Muscle of arm (tissue), 14 donors: Measurements from ENCODE around the gene PRSS23. TPM values are rescaled to one million over a fixed set of nuclear protein-coding genes. Genes with fewer than 3 reads are reported as not detected.
"Not testable (repeated sequence)": the region's sequence is repeated elsewhere in the genome, so short reads cannot be mapped to it uniquely, and the experiment has no call there.

Experiments
- DNase-seq: peaks from one replicate; pipeline ENCODE4 v3.0.0-alpha.2; 2013
- long read RNA-seq, 11 donors: transcript quantifications; one replicate each; lab custom pipeline, GENCODE V29; 2026
- polyA plus RNA-seq, 12 donors: library from polyadenylated mRNA; unstranded; fragments of 120-200 nt; gene quantifications; one replicate each; pipeline ENCODE4 v1.2.1, GENCODE V29; 2013; ENCODE audit not compliant: insufficient read length in 12 of 12

PRSS23 gene, protein sequence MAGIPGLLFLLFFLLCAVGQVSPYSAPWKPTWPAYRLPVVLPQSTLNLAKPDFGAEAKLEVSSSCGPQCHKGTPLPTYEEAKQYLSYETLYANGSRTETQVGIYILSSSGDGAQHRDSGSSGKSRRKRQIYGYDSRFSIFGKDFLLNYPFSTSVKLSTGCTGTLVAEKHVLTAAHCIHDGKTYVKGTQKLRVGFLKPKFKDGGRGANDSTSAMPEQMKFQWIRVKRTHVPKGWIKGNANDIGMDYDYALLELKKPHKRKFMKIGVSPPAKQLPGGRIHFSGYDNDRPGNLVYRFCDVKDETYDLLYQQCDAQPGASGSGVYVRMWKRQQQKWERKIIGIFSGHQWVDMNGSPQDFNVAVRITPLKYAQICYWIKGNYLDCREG
- 10 to 100 TPM in 11 of 12 donors, not detected in 1; 17.1 to 47.9 (median 22.5) TPM for polyA plus RNA-seq
- long read RNA-seq, donor 1, full-length matches to known transcripts = 51 of 57 reads
- long read RNA-seq, donor 1, partial matches to known transcripts = 0 of 57 reads
- long read RNA-seq, donor 1, other reads (novel, unspliced or antisense) = 6 of 57 reads
- long read RNA-seq, donor 2, full-length matches to known transcripts = 15 of 22 reads
- long read RNA-seq, donor 2, partial matches to known transcripts = 0 of 22 reads
- long read RNA-seq, donor 2, other reads (novel, unspliced or antisense) = 7 of 22 reads
- long read RNA-seq, donor 3, full-length matches to known transcripts = 4 of 11 reads
- long read RNA-seq, donor 3, partial matches to known transcripts = 7 of 11 reads
- long read RNA-seq, donor 3, other reads (novel, unspliced or antisense) = 0 of 11 reads
- long read RNA-seq, donor 4, full-length matches to known transcripts = 3 of 3 reads
- long read RNA-seq, donor 4, partial matches to known transcripts = 0 of 3 reads
- long read RNA-seq, donor 4, other reads (novel, unspliced or antisense) = 0 of 3 reads
- long read RNA-seq, donor 5 = 0 reads
- long read RNA-seq, donor 6, full-length matches to known transcripts = 5 of 5 reads
- long read RNA-seq, donor 6, partial matches to known transcripts = 0 of 5 reads
- long read RNA-seq, donor 6, other reads (novel, unspliced or antisense) = 0 of 5 reads
- long read RNA-seq, donor 7, full-length matches to known transcripts = 6 of 14 reads
- long read RNA-seq, donor 7, partial matches to known transcripts = 8 of 14 reads
- long read RNA-seq, donor 7, other reads (novel, unspliced or antisense) = 0 of 14 reads
- long read RNA-seq, donor 8, full-length matches to known transcripts = 15 of 35 reads
- long read RNA-seq, donor 8, partial matches to known transcripts = 6 of 35 reads
- long read RNA-seq, donor 8, other reads (novel, unspliced or antisense) = 14 of 35 reads
- long read RNA-seq, donor 9, full-length matches to known transcripts = 17 of 24 reads
- long read RNA-seq, donor 9, partial matches to known transcripts = 7 of 24 reads
- long read RNA-seq, donor 9, other reads (novel, unspliced or antisense) = 0 of 24 reads
- long read RNA-seq, donor 10, full-length matches to known transcripts = 9 of 40 reads
- long read RNA-seq, donor 10, partial matches to known transcripts = 14 of 40 reads
- long read RNA-seq, donor 10, other reads (novel, unspliced or antisense) = 17 of 40 reads
- long read RNA-seq, donor 11, full-length matches to known transcripts = 17 of 23 reads
- long read RNA-seq, donor 11, partial matches to known transcripts = 0 of 23 reads
- long read RNA-seq, donor 11, other reads (novel, unspliced or antisense) = 6 of 23 reads

DNA sequence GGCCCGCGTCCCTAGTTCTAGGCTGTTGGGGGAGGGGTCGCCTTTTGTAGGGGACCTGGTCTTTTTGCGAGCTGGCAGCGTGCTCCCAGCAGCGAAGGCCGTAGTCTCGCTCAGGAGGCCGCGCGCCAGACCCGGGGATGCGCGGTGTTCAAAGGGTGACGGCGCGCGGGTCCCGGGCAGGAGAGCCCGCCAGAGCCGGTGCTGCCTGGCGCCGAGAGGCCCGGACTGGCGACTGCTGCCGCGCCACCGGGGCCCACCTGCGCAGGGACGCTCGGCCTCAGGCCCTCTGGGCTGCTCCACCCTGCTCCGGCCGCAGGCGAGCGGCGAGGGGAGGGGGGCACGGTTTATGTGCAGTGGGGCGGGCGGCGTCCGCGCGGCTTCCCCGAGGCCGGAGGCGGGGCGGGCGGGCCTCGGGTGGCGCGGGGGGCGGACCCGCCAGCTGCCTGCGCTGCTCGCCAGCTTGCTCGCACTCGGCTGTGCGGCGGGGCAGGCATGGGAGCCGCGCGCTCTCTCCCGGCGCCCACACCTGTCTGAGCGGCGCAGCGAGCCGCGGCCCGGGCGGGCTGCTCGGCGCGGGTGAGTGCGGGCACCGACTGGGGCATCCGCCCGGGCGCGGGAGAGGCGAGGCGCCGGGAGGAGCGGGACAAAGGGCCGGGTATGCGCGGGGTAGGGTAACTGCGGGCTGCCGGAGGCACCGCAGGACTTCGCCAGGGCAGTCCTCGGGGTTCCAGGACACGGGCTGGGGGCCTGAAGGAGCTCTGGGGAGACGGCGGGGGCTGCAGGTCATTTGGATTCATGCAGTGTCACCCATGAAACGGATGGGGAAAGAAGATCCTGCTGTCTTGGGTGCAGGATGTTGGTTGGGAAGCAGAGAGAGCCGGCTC lies at the start of gene PRSS23:
TSS of gene PRSS23 (plus strand) at position 467 of the 884 bp plus-strand sequence. CDS start 7,102 bp downstream, outside the sequence.
- peak; percentile 33 for DNase-seq

GRCh38 chr11:86753459-86753858 lies 46.9 kb upstream of the PRSS23 start:
- DNase-seq = peak; percentile 33

DNA sequence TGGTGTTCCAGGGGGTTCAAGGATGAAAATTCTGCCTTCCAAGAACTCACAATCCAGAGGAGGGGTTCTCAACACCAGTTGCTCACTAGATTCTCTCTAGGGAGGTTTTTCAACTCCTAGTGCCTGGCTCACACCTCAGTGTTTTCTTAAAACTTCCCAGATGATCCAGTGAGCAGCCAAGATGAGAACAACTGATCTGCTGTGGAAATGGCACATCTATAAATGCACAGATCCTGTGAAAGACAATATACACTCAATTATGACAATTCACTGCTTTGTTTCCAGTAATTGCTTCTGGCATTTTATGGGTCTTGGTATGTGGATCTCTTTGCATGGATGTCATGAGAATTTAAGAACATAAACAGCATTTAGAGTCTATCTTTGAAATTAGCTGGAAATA lies 45.2 kb upstream of the PRSS23 start:
- DNase-seq = peak; percentile 27

DNA sequence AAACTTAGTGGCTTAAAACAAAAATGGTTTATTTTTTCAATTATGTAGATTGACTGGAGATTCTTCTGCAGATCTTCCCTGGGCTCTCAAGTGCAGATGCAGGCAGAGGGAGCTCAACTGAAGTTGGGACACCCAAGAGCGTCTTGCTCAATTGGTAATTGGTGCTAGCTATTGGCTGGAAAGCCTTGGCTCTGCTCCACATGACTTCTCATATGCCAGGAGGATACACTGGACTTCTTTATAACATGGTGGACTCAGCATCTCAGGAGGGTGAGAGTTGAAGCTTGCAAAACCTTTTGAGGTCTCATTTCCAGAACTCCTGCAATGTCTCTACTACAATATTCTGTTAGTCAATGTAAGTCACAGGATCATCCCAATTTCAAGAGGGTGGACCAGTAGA lies 42.2 kb upstream of the PRSS23 start:
- no peak for DNase-seq

DNA sequence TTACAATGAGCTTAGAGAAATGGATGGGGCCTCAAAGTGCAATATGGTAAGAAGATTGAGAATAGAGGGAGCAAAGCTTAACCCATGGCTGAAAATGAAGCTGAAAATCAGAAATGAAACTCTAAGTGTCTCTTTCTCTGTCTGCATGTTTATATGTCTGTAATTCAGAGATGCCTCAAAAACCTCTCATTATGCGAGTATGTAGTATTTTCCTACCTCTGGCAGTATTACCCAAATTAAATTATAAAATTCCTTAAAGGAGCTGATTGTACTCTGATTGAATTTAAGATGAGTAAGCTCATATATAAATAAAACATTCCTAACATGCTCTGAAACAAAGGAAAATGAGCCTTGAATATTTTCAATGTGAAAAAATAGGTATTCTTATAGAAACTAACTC lies 39.8 kb upstream of the PRSS23 start:
- no peak for DNase-seq

GRCh38 chr11:86761978-86762377 lies 38.4 kb upstream of the PRSS23 start:
- no peak for DNase-seq

DNA sequence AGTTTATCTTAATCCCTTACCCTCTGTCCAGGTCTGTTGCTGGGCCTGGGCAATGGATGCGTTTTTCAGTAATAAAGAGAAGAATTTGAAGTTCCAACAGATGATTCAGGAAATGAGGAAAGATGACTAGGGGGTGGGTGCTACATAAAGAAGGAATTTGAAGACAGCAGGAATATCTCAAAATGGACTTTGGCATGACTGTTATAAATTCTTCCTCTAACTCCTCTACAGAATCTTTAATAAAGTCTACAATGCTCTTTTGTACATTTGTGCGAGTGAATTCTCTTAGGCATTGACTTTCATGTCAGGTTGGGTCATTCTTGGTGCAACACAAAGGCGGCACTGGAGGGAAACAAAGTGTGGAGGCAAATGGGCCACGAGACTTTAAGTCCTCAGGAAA lies 35.1 kb upstream of the PRSS23 start:
- no peak for DNase-seq

GRCh38 chr11:86765878-86766277 lies 34.5 kb upstream of the PRSS23 start:
- no peak for DNase-seq

- no peak for DNase-seq
Measured at GRCh38 chr11:86769219-86769618, 31.1 kb upstream of the PRSS23 start.

DNA sequence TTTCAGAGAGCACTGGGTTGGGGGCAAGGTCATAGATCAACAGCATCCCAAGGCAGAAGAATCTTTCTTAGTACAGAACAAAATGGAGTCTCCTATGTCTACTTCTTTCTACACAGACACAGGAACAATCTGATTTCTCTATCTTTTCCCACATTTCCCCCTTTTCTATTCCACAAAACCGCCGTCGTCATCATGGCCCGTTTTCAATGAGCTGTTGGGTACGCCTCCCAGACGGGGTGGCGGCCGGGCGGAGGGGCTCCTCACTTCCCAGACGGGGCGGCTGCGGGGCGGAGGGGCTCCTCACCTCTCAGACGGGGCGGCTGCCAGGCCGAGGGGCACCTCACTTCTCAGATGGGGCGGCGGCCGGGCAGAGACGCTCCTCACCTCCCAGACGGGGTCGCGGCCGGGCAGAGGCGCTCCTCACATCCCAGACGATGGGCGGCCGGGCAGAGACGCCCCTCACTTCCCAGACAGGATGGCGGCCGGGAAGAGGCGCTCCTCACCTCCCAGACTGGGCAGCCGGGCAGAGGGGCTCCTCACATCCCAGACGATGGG lies 29.8 kb upstream of the PRSS23 start:
- not testable (repeated sequence) for DNase-seq

GRCh38 chr11:86772999-86773398 lies 27.3 kb upstream of the PRSS23 start:
- no peak for DNase-seq

GRCh38 chr11:86773513-86774252 lies 26.7 kb upstream of the PRSS23 start:
- no peak for DNase-seq

DNA sequence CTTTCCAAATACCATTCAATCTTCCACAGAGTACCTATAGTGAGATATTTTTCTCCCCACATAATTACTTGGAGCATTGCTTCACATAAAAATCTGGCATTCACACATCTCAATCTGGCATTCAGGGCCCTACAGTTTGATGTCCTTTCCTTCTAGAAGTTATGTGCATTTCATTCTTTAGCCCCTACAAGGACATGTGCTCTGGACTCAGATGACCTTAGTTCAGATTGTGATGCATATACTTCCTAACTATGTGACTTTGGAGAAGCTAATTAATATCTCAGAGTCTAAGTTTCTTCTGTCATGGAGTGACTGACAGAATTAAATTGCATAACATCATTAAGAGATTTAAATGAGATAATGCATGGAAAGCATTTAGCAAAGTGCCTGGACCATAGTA lies 25.9 kb upstream of the PRSS23 start:
- DNase-seq = no peak

DNA sequence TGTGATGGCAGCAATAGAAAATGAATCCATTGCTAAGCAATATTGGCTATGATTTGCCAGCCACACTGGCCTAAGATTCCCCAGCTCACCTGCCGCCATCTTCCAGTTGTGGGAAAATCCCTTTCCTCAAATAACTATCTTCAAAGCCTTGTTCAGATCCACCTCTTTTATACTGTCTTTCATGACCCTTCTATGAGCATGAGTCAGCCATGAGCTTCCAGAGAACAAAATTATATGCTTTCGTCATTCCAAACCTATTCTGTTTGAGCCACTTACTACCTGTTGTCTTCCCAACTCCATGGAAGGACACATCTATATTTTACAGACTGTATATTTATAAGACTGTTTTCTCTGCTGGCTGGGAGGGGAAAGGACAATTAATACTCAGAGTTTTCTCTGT lies 25.0 kb upstream of the PRSS23 start:
- no peak for DNase-seq

- no peak for DNase-seq
Measured at GRCh38 chr11:86781546-86781945, 18.8 kb upstream of the PRSS23 start.

DNA sequence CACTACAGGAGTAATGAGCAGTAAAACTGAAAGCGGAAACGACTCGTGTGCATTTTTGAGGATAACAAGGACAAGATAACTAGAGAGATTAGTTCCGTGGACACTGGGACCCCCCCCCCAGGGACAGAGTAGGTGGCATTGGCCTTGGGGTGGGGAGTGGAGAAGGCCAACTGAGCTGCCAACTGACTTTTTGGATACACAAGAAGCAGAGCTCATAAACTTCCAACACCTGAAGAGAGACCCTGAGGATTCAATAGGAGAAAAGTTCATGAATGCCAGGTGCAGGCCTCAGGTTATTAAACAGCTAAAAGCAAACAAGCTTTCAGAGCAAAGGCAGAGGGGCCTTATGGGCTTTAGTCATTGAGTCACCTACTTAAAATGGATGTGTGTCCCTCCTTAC lies 17.6 kb upstream of the PRSS23 start:
- DNase-seq = no peak

DNA sequence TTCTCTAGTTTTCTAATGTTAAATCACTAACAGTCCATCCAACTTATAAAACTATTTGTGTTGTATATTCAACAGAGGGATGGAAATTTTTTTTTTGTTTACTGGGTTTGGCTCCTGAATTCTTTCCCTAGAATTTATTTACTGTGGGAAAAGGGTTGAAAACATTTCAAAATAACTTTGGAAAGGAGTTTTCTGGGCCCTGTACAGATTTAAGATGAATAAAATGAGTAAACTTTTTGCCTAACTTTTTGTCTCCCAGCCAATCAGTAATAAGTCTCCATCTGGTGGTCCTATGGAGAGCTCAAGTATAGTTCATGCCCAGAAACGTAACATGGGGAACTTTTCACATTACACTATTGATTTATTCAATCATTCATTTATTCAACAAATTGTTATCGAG lies 16.7 kb upstream of the PRSS23 start:
- DNase-seq = peak; percentile 38

DNA sequence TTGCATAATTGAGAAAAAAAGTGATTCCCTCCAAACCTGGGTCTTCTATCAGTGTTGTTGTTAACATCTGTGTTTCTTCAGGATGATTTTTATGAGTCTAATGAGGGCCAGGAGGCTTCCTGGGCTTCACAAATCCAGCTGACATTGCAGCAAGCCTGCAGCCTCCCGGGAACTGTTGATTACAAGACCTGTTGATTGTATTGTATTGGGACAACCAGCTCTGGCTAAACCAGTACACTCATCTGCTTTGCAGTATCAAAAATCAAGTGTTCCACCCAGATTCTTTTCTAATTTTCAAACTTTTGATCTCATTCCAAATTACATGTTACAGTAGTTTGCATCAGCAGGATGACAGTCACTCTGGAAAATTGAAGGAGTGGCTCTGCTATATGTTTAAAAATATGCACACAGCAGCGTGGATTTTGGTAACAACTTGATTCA lies 16.1 kb upstream of the PRSS23 start:
- peak; percentile 21 for DNase-seq

GRCh38 chr11:86785576-86785975 lies 14.8 kb upstream of the PRSS23 start:
- no peak for DNase-seq
